Spleen (tissue), 11 donors: Measurements from ENCODE around the gene PLS3. TPM values are rescaled to one million over a fixed set of nuclear protein-coding genes. Genes with fewer than 3 reads are reported as not detected.

ENCODE experiments used
- DNase-seq: peaks from one replicate; pipeline ENCODE4 v3.0.0-alpha.2; 2020
- H3K27ac ChIP-seq, 8 donors: fragments of 200-600 bp; sonication (generic) in 7 of 8; 1 replicate in 4 of 8; 2 replicates in 4 of 8; pipeline versions ENCODE4 v1.5.0 to v1.8.0; 2016 to 2021; ENCODE audit warnings: inconsistent platforms in 4 of 8, mild to moderate bottlenecking in 4 of 8, moderate library complexity in 1 of 8
- H3K27me3 ChIP-seq, 7 donors: fragments of 200-600 bp; sonication (generic) in 6 of 7; replicated peaks in 1 of 7; 1 replicate in 4 of 7; 2 replicates in 3 of 7; pipeline versions ENCODE4 v1.5.0 to v1.8.0; 2016 to 2021; ENCODE audit warnings: inconsistent platforms in 3 of 7, mild to moderate bottlenecking in 1 of 7
- H3K36me3 ChIP-seq, 6 donors: fragments of 200-600 bp; sonication (generic) in 5 of 6; 1 replicate in 4 of 6; 2 replicates in 2 of 6; pipeline versions ENCODE4 v1.5.0 to v1.8.0; 2016 to 2021; ENCODE audit warnings: inconsistent platforms in 2 of 6
- H3K4me1 ChIP-seq, 6 donors: fragments of 200-600 bp; sonication (generic) in 5 of 6; 1 replicate in 3 of 6; 2 replicates in 3 of 6; pipeline versions ENCODE4 v1.5.0 to v1.8.0; 2016 to 2021; ENCODE audit warnings: inconsistent platforms in 3 of 6
- H3K4me3 ChIP-seq, 8 donors: fragments of 200-600 bp; sonication (generic) in 7 of 8; 1 replicate in 4 of 8; 2 replicates in 4 of 8; pipeline versions ENCODE4 v1.5.0 to v1.8.0; 2016 to 2021; ENCODE audit warnings: inconsistent platforms in 4 of 8, mild to moderate bottlenecking in 4 of 8, moderate library complexity in 2 of 8
- H3K9me3 ChIP-seq, 8 donors: fragments of 200-600 bp; sonication (generic) in 7 of 8; 1 replicate in 4 of 8; 2 replicates in 4 of 8; pipeline versions ENCODE4 v1.5.0 to v1.8.0; 2016 to 2021; ENCODE audit warnings: inconsistent platforms in 4 of 8
- POLR2A ChIP-seq, 3 donors: fragments of 450-650 bp; IDR thresholded peaks; one replicate each; pipeline ENCODE4 v1.5.1; 2017; ENCODE audit warnings: antibody characterized with exemption in 3 of 3, mild to moderate bottlenecking in 1 of 3
- POLR2AphosphoS5 ChIP-seq, 3 donors: sonication (generic); formaldehyde crosslinking; IDR thresholded peaks; one replicate each; pipeline ENCODE4 v1.5.1; 2017; ENCODE audit warnings: antibody characterized with exemption in 3 of 3
- WGBS, 5 donors: extraction: QIAGEN DNeasy Blood & Tissue Kit in 3 of 5; methylation state at CpG; one replicate each; pipeline versions ENCODE4 v1.1.5 to v1.1.7; 2013 to 2018; 5-methylcytosine and 5-hydroxymethylcytosine counted together
- intact Hi-C: fragments of 100-400 bp; cut with DNase I; formaldehyde crosslinking; loops from one replicate; pipeline ENCODE4 v1.15.0; 2023; ENCODE audit warnings: low total_unique reads
- polyA plus RNA-seq, 3 donors: library from polyadenylated mRNA; stranded (reverse); fragments of 200-250 nt; gene quantifications; one replicate each; pipeline ENCODE4 v1.2.1, GENCODE V29; 2013
- total RNA-seq, 7 donors: library from RNA; depleted of rRNA in 3 of 7; stranded (reverse); fragments of >200 nt in 3 of 7; fragmentation: NEBNext Ultra II Directional in 4 of 7; extraction: Animal tissue kit (Norgen Biotek cat#: 25700) in 4 of 7; gene quantifications; one replicate each; pipeline versions ENCODE4 v1.1.0 to v1.2.1, GENCODE V29; 2016 to 2021
- TF ChIP-seq, protein P1 (sequence below), 11 experiments: fragments of 200-600 bp in 7 of 11; fragments of 450-650 bp in 4 of 11; sonication (generic) in 4 of 11; IDR thresholded peaks in 8 of 11; conservative IDR thresholded peaks in 3 of 11; 1 replicate in 7 of 11; 2 replicates in 4 of 11; pipeline versions ENCODE4 v1.4.0 to v1.8.0; 2016 to 2021; ENCODE audit warnings: antibody characterized with exemption in 11 of 11, inconsistent platforms in 4 of 11, mild to moderate bottlenecking in 1 of 11
- donor health status: healthy with polysubstance abuse.
- donor health status: DM: no; HTN: no; CAD: no; lungs with moderate emphysema.
- donor health status: DM: no; HTN: no; CAD: no.
- donor health status: Bipolar disorder and iron deficiency.
- donor health status: healthy.
- donor health status: DM: no; HTN: no; CAD: no.
- donor health status: DM: yes; HTN: yes; CAD: no.

Gene PLS3
- total and polyA plus RNA-seq, 10 donors, result 20.3 to 159 (median 105) TPM

DNA sequence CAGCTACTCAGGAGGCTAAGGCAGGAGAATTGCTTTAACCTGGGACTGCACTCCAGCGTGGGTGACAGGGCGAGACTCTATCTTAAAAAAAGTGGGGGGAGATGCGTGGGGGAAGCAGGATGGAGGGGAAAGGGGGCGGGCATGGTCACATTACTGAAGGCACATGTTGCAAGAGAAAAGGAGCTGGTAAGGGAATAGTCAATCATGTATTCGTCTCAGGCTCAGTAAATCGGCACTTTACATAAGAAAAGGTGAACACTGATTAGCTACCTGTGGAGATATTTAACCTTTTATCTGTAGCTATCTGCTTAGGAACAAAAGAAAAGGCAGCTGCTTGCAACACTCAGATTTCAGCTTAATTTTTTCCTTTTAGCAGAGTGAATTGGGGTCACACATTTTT lies 132.5 kb downstream of the PLS3 start:
- intact Hi-C loops, result no loop called here
- 45 to 81% (median 75%) methylated on average over 6 of the region's 6 CpGs for WGBS, 5 donors

DNA sequence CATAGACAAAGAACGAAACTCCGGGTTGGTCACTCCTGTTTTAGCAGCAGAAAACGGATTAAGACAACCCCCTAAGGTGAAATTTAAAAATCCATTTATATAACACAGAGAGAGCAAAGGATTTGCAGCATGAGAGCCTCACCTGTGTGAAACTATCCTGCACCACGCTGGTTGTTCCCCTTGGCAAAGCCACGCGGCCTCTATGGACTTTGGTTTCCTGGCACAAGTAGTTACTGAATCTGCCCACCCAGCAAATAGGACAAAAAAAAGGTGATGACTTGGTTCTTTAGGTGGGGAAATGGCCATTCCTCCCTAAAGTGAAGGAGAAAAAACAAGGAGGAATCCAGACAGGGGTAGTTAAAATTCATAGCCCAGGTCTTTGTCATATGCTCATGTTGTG lies 133.1 kb downstream of the PLS3 start:
- Histone ChIP-seq H3K27me3 (peaks cover 0 to 28% (median 3%) of the 10 kb centered on the region in 7 donors), H3K4me1 (no peaks in the 10 kb centered on the region), H3K4me3 (no peak overlapping the region), H3K36me3 (no peaks in the 10 kb centered on the region), H3K27ac (no peak overlapping the region), H3K9me3 (no peaks in the 10 kb centered on the region)
- no peak for DNase-seq
- 40 to 76% (median 60%) methylated on average over 6 of the region's 6 CpGs for WGBS, 5 donors
- intact Hi-C loops, result no loop called here
- no peak for TF ChIP-seq POLR2AphosphoS5 (IDR thresholded peaks at IDR 0.05)
- TF ChIP-seq, protein P1, sequence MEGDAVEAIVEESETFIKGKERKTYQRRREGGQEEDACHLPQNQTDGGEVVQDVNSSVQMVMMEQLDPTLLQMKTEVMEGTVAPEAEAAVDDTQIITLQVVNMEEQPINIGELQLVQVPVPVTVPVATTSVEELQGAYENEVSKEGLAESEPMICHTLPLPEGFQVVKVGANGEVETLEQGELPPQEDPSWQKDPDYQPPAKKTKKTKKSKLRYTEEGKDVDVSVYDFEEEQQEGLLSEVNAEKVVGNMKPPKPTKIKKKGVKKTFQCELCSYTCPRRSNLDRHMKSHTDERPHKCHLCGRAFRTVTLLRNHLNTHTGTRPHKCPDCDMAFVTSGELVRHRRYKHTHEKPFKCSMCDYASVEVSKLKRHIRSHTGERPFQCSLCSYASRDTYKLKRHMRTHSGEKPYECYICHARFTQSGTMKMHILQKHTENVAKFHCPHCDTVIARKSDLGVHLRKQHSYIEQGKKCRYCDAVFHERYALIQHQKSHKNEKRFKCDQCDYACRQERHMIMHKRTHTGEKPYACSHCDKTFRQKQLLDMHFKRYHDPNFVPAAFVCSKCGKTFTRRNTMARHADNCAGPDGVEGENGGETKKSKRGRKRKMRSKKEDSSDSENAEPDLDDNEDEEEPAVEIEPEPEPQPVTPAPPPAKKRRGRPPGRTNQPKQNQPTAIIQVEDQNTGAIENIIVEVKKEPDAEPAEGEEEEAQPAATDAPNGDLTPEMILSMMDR (IDR thresholded peaks at IDR 0.05 in 8 of 11, conservative IDR thresholded peaks at IDR 0.05 in 3 of 11), result no peak
- TF ChIP-seq POLR2A (IDR thresholded peaks at IDR 0.05), result no peak

More for the DNA sequence above, 132.5 kb downstream of the PLS3 start:
- DNase-seq, result no peak
- TF ChIP-seq POLR2AphosphoS5 (IDR thresholded peaks at IDR 0.05) (no peak), POLR2A (IDR thresholded peaks at IDR 0.05) (no peak)
- TF ChIP-seq, protein P1 (IDR thresholded peaks at IDR 0.05 in 8 of 11, conservative IDR thresholded peaks at IDR 0.05 in 3 of 11), result no peak
- H3K27me3 ChIP-seq, result peaks cover 0 to 28% (median 3%) of the 10 kb centered on the region in 7 donors
- no peak overlapping the region for H3K27ac ChIP-seq
- no peak overlapping the region for H3K4me3 ChIP-seq
- H3K9me3 ChIP-seq, result no peaks in the 10 kb centered on the region
- no peaks in the 10 kb centered on the region for H3K4me1 ChIP-seq
- no peaks in the 10 kb centered on the region for H3K36me3 ChIP-seq

DNA sequence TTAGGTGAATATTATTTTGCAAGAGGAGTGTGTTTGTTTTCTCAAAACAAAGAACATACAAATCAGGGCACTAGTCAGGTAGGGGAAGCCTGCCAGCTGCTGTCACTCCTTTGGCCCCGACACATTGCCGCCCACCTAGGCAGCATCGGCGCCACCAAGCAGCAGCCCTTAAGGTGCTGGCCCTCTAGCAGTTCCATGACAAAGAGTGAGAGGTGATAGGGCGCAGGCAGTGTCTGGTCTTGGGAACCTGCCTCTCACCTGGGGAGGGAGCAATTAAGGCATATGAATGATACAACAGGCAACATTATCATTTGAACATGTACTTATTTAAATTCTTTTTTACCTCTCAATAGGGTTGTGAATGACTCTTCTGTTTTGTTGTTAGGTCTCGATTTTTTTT lies 135.1 kb downstream of the PLS3 start:
- TF ChIP-seq POLR2AphosphoS5 (IDR thresholded peaks at IDR 0.05) (no peak), POLR2A (IDR thresholded peaks at IDR 0.05) (no peak)
- TF ChIP-seq, protein P1 (IDR thresholded peaks at IDR 0.05 in 8 of 11, conservative IDR thresholded peaks at IDR 0.05 in 3 of 11), result no peak
- DNase-seq, result no peak
- no peak overlapping the region for H3K27ac ChIP-seq
- 40 to 70% (median 54%) methylated on average over 6 of the region's 6 CpGs for WGBS, 5 donors
- peaks cover 0 to 28% (median 3%) of the 10 kb centered on the region in 7 donors for H3K27me3 ChIP-seq
- no peaks in the 10 kb centered on the region for H3K4me1 ChIP-seq
- H3K9me3 ChIP-seq, result no peaks in the 10 kb centered on the region
- intact Hi-C loops, result no loop called here
- H3K36me3 ChIP-seq, result no peaks in the 10 kb centered on the region
- H3K4me3 ChIP-seq, result no peak overlapping the region

DNA sequence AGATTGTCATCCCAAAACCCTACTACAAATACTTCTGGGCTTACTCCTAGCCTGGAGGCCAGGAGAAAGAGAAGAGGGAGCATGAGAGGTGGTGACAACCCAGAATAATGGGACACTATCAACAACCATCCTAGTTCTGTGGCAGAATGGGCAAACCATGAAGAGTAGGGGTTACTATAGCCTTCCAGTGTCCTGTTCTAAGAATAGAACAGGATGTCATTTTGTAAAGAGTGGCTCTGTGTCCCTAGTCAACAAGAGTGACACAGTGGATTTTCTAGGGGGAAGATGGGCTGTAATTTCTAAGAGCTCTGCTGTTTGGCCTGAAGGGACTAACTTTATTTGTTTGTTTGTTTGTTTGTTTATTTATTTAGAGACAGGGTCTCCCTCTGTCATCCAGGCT lies 136.0 kb downstream of the PLS3 start:
- H3K36me3 ChIP-seq, result no peaks in the 10 kb centered on the region
- H3K27me3 ChIP-seq, result peaks cover 0 to 28% (median 3%) of the 10 kb centered on the region in 7 donors
- H3K9me3 ChIP-seq, result no peaks in the 10 kb centered on the region
- H3K4me3 ChIP-seq, result no peak overlapping the region
- DNase-seq, result no peak
- intact Hi-C loops, result no loop called here
- TF ChIP-seq POLR2AphosphoS5 (IDR thresholded peaks at IDR 0.05), result no peak
- TF ChIP-seq, protein P1 (IDR thresholded peaks at IDR 0.05 in 8 of 11, conservative IDR thresholded peaks at IDR 0.05 in 3 of 11), result no peak
- no peak for TF ChIP-seq POLR2A (IDR thresholded peaks at IDR 0.05)
- no peaks in the 10 kb centered on the region for H3K4me1 ChIP-seq
- H3K27ac ChIP-seq, result no peak overlapping the region
